Non-pigmented ciliary epithelial cell (primary cell): Measurements from ENCODE around the gene PREX1.
"Not testable (repeated sequence)": the region's sequence is repeated elsewhere in the genome, so short reads cannot be mapped to it uniquely, and the experiment has no call there.

Experiments
- DNase-seq: peaks from one replicate; pipeline ENCODE4 v3.0.0-alpha.2; 2010; ENCODE audit warnings: low read depth

The PREX1 gene, protein sequence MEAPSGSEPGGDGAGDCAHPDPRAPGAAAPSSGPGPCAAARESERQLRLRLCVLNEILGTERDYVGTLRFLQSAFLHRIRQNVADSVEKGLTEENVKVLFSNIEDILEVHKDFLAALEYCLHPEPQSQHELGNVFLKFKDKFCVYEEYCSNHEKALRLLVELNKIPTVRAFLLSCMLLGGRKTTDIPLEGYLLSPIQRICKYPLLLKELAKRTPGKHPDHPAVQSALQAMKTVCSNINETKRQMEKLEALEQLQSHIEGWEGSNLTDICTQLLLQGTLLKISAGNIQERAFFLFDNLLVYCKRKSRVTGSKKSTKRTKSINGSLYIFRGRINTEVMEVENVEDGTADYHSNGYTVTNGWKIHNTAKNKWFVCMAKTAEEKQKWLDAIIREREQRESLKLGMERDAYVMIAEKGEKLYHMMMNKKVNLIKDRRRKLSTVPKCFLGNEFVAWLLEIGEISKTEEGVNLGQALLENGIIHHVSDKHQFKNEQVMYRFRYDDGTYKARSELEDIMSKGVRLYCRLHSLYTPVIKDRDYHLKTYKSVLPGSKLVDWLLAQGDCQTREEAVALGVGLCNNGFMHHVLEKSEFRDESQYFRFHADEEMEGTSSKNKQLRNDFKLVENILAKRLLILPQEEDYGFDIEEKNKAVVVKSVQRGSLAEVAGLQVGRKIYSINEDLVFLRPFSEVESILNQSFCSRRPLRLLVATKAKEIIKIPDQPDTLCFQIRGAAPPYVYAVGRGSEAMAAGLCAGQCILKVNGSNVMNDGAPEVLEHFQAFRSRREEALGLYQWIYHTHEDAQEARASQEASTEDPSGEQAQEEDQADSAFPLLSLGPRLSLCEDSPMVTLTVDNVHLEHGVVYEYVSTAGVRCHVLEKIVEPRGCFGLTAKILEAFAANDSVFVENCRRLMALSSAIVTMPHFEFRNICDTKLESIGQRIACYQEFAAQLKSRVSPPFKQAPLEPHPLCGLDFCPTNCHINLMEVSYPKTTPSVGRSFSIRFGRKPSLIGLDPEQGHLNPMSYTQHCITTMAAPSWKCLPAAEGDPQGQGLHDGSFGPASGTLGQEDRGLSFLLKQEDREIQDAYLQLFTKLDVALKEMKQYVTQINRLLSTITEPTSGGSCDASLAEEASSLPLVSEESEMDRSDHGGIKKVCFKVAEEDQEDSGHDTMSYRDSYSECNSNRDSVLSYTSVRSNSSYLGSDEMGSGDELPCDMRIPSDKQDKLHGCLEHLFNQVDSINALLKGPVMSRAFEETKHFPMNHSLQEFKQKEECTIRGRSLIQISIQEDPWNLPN (N-terminal part only)

DNA sequence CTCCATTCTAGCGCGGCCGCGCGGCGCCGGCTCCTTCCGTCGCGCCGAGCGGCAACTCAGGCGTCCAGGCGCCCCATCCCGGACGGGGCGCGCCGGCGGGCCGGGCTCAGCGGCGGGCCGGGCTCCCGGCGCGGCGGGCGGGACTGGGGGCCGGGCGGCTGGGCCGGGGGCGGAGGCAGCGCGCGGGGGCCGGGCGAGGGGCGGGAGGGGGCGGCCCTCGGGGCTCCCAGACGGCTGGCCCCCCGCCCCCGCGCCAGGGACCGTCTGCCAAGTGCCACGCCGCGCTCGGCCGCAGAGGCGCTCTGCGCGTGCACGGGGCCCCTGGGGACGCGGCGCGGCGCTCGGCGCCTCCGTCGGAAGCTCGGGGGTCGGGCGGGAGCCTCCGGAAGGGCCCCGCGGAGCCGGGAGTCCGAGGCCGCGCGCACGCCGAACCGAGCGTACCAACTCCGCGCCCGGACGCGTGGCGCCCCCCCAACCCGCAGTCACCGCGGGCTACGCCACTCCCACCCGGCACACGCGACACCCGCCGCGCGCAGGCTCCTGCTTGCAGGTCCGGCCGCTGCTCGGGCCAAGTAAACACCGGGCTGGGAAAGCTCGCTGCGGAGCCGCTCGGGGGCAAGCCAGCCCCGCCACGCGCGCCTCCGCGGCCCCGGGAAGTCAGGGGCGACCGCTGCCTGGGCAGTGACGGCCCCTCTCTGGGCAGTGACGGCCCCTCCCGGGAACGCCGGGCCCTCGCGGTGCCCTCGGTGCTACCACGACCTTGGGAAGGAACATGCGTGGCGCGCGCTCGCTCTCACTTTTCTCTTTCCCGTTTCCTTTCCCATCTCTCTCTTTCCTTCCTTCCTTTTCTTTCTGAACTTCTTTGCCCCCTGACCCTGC lies at the start of gene PREX1:
Gene PREX1 (minus strand): TSS at position 145 of the 879 bp plus-strand sequence. CDS start 139 bp downstream, at position 6.
- no peak for DNase-seq

DNA sequence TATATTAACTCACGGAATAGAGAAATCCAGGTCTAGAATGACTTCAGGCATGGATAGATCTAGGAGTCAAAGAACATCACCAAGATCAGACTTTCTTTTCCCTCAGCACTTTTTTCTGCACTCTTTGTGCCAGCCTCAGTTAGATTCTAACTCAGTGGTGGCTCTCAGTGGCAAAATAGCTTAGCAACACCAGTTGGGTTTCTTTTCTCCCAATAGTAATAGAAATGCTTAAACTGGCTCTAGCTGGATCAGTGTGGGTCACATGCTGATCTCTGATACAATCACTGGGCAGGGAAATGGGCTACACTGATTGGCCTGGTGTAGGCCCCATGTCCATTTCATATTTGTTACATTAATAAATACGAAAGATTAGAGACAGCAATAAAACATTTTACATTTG lies 49.5 kb upstream of the PREX1 start:
- no peak for DNase-seq

DNA sequence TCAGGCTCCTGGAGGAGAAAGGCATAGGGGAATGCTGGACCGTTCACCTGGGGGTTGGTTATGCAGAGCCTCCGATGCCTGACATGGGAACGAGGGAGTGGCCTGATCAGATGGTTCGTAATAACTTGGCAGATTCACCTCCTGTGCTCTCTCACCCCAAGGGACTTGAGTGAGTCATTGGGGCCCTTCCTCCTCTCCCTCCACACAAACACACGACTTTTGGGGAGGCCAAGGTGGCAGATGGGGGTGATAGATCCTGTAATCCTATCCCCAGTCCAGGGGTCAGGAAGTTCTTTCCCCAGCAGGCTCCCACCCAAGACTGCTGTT lies 48.1 kb upstream of the PREX1 start:
- DNase-seq, result no peak

DNA sequence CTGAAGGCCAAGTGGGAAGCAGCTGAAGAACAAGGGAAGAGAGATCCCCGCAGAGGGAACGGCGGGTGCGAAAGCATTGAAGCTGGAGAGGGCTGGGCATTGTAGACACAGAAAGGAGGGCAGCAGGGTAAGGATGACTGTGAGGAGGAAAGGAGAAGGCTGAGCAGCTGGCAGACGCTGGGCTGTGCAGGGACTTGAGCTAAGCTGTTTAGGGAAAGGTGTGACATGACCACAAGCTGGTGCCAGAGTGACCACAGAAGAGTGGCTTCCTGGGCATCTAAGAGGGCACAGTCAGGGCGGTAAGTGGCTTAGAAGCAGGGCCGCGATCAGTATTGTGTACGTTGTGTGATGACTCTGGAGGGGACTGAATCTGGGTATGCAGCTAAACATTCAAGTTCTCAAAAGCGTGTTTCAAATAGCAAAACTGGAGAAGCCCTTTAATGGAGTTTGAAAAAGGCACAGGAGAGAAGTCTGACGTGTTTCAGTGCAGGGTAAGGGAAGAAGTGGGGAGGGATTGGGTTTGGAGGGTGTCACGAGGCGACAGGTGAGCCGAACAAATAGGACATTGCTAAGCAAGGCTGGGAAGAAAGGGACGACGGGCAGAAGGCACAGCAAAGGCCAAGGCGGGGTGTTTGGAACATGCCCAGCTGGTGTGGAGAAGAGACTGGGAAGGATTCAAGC lies 47.6 kb upstream of the PREX1 start:
- DNase-seq, result no peak

DNA sequence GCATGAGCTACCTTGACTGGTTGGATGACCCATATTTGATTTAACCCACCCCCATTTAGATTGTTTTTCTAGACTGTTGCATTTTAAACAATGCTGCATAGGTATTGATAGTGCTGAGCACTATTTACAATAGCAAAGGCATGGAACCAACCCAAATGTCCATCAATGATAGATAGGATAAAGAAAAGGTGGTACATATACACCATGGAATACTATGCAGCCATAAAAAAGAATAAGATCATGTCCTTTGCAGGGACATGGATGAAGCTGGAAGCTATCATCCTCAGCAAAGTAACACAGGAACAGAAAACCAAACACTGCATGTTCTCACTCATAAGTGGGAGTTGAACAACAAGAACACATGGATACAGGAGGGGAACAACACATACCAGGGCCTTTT lies 41.6 kb upstream of the PREX1 start:
- not testable (repeated sequence) for DNase-seq

DNA sequence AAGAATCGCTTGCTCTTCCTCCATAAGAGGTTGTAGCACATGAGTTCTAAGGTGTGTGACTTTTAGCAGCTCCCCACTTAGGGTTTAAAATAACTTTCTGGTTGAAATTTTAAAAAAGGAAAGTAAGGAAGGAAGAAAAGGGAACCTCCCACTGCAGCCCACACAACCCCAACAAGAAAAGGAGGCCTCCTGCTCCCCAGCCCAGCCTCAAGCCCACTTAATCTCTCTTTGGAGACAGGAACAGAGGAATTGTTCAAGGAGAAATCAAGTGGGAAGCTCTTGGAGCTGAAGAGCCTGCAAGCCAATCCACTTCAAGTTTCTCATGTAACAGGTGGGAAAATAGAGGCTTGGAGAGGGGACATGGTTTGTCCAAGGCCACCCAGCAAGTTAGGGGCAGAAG lies 39.1 kb upstream of the PREX1 start:
- DNase-seq, result no peak

DNA sequence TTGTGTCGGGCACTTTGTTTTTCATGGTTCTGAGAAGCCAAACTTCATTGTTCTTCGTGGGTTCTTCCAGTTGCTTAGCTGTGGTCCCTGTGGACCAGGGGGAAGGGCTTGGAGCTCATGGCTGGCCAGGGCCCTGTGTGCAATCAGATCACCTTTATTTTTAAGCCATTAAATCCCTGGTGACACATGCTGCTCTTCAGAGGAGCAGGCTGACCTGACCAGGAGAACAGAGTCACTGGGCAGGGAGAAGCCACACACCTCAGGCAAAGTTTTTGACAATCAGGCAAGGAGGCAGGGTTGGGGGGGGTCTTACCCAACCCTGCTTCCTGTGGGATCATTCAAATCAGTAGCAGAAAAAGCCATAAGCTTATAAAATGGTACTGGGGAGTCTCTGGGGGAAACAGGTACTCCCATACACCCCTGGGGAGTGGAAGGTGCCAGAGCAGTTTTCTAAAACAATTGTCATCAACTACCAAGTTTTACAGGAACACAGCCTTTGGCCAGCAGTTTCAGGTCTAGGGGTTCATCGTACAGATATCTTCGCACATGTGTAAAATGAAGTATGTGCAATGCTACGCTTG lies 37.0 kb upstream of the PREX1 start:
- DNase-seq, result no peak

DNA sequence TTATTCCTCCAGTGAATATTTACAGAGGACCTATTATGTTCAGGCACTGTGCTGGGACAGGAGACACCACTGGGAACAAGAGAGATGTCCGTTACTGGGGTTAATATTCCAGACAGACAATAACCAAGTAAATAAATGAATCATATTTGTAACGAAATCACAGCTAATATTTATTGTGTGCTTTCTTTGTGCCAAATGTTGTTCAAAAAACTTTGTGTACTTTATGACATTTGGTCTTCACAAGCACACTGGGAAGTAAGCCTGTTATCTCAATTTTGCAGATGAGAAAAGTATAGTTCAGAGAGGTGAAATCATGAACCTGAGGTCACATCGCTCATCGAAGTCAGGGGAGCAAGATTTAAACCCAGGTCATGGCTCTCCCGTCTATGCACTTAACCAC lies 36.5 kb upstream of the PREX1 start:
- no peak for DNase-seq

DNA sequence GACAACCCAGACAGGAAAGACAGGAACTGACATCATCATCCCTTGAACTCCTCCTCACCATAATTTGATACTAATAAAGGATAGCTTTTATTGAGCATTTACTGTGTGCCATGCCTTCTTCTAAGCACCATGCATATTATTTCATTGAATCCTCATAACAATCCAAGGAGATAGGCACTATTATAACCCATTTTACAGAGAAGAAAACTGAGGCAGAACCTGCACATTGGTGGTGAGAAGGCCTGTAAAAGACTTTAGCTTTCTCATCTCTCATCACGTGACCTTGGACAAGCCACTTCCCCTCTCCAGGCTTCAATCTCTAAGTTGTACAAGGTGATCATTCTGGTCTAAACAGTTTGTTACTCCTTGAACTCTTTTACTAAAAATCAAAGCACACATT lies 34.5 kb upstream of the PREX1 start:
- no peak for DNase-seq

DNA sequence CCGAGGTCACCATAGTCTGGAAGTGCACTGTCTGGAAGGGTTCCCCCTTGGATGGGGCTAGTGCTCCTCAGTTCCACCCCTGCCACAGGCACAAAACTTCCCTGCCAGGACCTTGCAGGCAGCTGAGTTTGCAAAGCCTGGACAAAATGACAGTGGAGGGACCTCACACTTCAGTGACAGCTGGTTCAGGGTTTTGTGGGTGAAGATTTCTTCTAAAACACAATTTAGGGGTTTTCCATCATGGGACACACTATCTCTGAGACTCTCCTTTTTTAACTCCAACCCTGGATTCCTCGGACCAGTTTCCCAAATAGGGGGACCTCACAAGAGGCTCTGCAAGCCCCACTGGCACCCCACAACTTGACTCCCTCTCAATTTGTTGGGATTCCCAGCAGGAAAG lies 33.6 kb upstream of the PREX1 start:
- DNase-seq, result no peak

DNA sequence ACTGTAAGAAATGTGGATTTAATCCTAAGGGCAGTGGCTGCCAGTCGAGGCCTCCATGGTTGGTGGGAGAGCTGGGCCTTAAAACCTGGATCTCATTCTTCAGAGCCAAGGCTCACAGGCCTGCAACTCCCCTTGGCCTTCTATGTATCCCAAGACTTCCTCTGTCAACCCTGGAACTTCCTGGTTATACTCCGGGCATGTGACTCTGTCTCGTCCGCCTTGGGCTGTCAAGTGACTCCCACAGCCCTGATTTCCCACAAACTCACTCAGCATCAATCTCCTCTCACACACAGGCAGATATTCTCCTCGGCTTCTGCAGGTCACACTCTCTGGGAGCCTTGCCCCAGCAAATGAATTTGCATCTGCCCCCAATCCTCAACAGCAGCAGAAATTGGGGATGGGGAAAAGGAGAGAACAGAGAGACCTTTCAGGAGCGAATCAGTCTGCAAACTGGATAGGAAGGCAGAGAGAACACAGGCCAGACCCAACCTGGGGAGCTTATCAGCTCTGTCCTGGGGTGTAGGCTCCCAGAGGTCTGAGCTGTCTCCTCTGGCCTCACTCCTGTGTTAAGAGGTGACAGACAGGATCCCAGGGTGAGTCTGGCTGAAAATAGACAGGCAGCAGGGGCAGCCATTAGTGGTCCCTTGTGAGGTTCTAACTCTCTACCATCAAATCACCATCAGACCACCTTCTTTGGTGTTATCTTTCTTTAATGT lies 30.4 kb upstream of the PREX1 start:
- DNase-seq, result no peak

DNA sequence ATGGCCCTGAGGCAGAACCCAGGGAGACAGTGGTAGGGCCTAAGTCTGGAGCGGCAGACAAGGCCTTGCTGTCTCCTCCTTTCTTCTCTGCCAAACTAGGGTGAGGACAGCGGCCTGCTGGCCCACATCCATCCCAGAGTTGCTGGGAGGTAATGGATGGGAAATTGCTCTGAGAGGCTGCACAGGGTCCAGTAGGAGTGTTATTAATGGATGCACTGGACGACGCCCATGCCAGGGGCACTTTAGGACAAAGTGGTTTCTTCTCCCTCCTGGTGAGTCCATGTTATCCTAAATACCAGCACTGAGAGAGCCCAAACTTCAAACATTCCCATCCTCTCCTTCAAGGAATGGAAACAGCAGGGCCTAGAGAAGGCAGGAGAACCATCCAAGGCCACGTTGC lies 28.3 kb upstream of the PREX1 start:
- DNase-seq, result no peak

DNA sequence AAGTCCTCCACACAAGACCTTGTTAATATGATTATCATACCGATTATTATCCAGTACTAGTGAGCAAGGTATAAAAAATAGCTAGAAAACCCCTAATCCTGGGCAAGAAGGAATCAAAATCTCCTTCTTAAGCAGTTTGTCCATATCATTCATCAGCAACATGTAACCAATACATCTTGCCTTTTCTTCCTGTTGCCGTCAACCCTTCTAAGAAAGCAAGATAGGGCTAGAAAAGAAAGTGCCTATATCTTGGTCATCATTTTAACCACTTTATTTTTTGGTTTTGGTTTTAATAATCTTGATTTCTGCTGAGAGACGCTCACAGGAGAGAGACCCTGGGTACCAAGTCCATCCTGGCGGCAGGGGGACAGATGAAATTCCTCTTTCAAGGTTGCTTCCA lies 27.2 kb upstream of the PREX1 start:
- no peak for DNase-seq

DNA sequence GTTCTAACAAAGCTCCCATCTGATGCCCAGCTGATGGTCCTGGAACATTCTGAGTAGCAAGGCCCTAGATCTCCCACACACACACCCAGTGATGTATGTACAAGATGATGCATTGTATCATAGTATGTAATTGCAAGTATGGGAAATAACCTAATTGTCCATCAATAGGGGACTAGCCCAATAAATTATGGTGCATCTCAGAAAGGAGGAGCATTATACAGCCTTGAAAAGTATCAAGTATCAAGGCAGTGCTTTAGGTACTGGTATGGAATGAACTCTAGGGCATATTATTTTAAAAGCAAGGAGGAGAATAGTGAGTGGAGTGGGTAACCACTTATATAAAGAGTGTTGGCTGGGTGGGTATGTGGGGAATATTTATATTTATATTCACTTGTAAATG lies 24.8 kb upstream of the PREX1 start:
- no peak for DNase-seq

DNA sequence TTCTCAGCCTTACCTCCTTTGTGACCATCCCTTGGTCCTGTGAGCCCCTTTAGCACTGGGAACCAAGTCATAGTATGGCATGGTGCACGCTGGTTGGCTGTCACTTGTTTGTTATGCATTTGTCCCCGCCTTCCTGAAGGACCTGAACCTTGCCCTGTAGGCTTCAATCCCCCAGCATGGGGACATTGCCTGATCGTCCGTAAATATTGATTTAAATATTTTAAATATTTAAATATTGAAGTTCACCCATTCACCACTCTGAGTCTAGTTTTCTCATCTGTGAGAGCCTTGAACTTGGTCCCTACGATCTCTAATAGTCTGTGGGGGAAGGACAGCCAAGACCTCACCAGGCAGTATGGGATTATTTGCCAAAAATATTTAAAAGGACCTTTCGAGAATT lies 23.8 kb upstream of the PREX1 start:
- no peak for DNase-seq

DNA sequence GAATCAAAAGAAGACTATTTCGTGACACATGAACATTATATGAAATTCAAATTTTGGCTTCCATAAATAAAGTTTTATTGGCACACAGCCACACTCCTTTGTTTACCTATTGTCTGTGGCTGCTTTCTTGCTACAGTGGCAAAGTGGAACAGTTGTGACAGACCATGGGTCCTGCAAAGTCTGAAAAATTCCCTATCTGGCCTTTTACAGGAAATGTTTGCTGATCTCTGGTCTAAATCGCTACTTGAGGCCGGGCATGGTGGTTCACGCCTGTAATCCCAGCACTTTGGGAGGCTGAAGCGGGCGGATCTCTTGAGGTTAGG lies 23.1 kb upstream of the PREX1 start:
- no peak for DNase-seq

DNA sequence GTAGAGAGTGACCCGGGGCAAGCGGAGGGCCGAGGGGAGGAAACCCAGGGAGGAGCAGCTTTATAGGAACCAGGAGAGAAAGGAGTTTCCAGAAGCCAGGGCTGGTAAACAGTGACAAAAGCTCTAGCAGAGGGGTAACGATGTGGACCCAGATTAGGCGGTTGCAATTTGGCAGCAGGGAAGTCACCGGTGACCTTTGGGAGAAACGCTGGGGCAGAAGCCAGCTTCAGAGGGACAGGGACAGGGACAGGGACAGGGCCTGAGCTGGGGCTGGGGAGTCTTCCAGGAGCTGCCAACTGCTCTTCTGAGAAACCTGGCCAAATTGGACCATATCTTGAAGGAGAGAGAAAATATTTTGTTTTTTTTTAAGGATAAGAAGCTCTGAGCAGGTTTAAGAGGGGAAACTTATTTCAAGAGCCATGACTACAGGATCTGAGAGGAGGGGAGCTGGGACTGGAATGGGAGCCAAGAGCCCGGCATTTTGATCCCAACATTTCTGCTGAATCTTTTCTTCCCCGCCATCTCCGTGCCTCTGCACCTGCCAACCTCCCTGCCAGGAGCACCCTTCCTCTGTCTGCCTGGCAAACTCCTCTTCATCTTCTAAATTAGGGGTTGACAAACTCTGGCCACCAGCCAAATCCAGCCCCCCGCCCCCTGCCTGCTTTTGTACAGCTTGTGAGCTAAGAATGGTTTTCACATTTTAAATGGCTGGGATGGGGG lies 22.6 kb upstream of the PREX1 start:
- DNase-seq, result no peak

DNA sequence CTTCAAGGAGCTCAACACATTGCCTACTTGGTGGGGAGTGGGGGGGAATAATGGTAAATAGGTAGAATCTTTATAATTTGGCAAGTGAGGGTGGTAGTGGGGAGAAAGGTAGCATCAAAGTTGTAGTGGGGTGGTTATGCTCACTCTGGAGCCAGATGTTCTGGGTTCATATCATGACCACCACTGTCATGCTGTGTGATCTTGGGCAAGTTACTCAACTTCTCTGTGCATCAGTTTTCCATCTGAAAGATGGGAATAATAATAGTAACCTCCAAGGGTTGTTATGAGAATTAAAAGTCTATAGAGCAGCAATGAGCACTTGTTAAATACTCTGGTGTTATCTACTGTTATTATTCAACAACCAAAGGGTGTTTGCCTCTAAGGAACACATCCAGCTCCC lies 22.0 kb upstream of the PREX1 start:
- no peak for DNase-seq

DNA sequence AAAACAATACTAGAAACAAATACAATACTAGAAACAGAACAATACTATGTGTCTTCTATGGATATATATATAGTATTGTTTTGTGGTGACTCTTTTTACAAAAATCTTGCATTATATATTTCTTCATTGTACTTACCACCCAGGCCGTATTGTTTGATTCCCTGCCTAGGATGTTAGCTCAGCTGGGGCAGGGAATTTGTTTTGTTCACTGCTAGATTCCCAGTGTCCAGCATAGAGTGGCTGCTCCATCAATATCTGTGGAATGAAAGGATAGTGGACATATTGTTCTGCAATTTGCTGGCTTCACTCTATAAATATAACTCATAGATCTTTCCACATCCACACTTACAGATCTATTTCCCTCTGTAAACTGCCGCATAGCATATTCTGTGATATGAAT lies 21.5 kb upstream of the PREX1 start:
- DNase-seq, result no peak
